ENCODE measurements around the gene ZNF22. TPM values are rescaled to one million over a fixed set of nuclear protein-coding genes. Genes with fewer than 3 reads are reported as not detected.

Gene ZNF22
- polyA plus RNA-seq (2013, experiment 1 of 4) = 64.6 TPM
- 68.9 TPM for polyA plus RNA-seq (2013, experiment 2 of 4)
- 62.8 TPM for polyA plus RNA-seq (2013, experiment 3 of 4)
- 68.1 TPM for polyA plus RNA-seq (2013, experiment 4 of 4)

- 2% methylated on average over 79 of the region's 79 CpGs for WGBS, 2 experiments
- peak within 1 kb of the TSS; percentile 78 for H3K27ac ChIP-seq (ENCODE audit: insufficient read depth, low read depth, low read length, poor library complexity, severe bottlenecking)
Observed at GRCh38 chr10:45000752-45001380, at the start of gene ZNF22. Gene ZNF22 (plus strand): TSS chr10:45000923. CDS start chr10:45003369, 2,446 bp downstream.

DNA sequence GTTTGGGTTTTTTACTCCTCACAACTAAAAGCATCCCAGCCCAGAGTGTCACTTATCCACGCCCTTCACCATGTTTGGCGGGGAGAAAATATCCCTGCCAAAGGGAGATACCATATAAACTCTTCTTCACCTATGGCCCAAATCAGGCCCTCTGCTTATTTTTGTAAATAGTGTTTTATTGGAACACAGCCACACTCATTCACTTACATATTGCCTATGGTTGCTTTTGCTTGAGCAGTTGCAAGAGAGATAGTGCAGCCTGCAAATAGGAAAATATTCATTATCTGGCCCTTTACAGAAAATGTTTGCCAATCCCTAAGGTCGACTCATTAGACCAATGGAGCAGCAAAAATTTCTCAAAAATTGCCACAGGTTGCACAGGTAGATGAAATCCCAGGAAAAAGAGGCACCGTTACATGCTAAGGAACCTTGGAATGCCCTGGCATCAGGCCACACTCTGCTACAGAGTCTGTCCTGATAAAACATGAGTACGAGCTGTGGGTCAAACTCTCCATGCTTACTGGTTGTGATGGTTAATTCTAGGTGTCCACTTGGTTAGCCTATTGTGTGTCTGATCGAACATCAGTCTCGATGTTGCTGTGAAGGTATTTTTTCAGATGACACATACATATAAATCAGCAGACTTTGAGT is 49.0 kb upstream of the ZNF22 start:
- no peak overlapping the region for H3K4me3 ChIP-seq (ENCODE audit: insufficient read depth, low read depth, low read length)
- H3K36me3 ChIP-seq (ENCODE audit: control insufficient read depth, insufficient read depth, low read length) = no peaks in the 10 kb centered on the region
- H3K9me3 ChIP-seq (ENCODE audit: control insufficient read depth, low read length) = no peaks in the 10 kb centered on the region
- H3K27ac ChIP-seq (ENCODE audit: insufficient read depth, low read depth, low read length, poor library complexity, severe bottlenecking) = no peak overlapping the region
- no peaks in the 10 kb centered on the region for H3K27me3 ChIP-seq (ENCODE audit: control insufficient read depth, insufficient read depth, low read length, poor library complexity, severe bottlenecking)
- peaks cover 15% of the 10 kb centered on the region for H3K4me1 ChIP-seq (ENCODE audit: control insufficient read depth, insufficient read depth, low read length)
- WGBS, 2 experiments = 94 to 95% methylated on average over 5 to 7 of the region's 7 CpGs

More at GRCh38 chr10:45000752-45001380, at the start of gene ZNF22:
- no peaks in the 10 kb centered on the region for H3K9me3 ChIP-seq (ENCODE audit: control insufficient read depth, low read length)
- peaks cover 18% of the 10 kb centered on the region for H3K36me3 ChIP-seq (ENCODE audit: control insufficient read depth, insufficient read depth, low read length)
- no peaks in the 10 kb centered on the region for H3K27me3 ChIP-seq (ENCODE audit: control insufficient read depth, insufficient read depth, low read length, poor library complexity, severe bottlenecking)
- H3K4me3 ChIP-seq (ENCODE audit: insufficient read depth, low read depth, low read length) = peak within 1 kb of the TSS; percentile 64
- H3K4me1 ChIP-seq (ENCODE audit: control insufficient read depth, insufficient read depth, low read length) = peaks cover 4% of the 10 kb centered on the region

GRCh38 chr10:44952779-44953231 is 47.9 kb upstream of the ZNF22 start:
- WGBS, 2 experiments = 67 to 76% methylated on average over 2 of the region's 2 CpGs
- peak overlapping the region; percentile 36 for H3K27ac ChIP-seq (ENCODE audit: insufficient read depth, low read depth, low read length, poor library complexity, severe bottlenecking)
- H3K36me3 ChIP-seq (ENCODE audit: control insufficient read depth, insufficient read depth, low read length) = no peaks in the 10 kb centered on the region
- no peaks in the 10 kb centered on the region for H3K27me3 ChIP-seq (ENCODE audit: control insufficient read depth, insufficient read depth, low read length, poor library complexity, severe bottlenecking)
- no peak overlapping the region for H3K4me3 ChIP-seq (ENCODE audit: insufficient read depth, low read depth, low read length)
- H3K9me3 ChIP-seq (ENCODE audit: control insufficient read depth, low read length) = no peaks in the 10 kb centered on the region
- H3K4me1 ChIP-seq (ENCODE audit: control insufficient read depth, insufficient read depth, low read length) = peaks cover 9% of the 10 kb centered on the region

DNA sequence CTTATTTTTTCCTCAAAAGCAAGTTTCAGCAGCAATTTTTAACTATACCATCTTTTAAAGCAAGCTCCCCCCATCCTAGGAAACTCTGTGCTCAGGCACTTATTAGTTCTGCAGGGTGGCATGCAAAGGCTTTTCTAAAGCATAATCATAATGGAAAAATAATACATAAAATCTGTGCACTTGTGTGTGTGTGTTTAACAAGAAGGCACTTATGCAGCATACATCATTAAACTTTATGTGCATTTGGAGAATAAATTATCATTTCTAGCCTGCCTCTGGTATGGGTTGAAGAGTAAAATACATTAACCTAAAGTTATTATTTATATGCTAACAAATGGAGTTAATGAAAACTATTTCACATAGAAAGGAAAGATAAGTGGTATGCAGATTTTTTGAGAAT is 46.7 kb upstream of the ZNF22 start:
- no peak overlapping the region for H3K27ac ChIP-seq (ENCODE audit: insufficient read depth, low read depth, low read length, poor library complexity, severe bottlenecking)
- H3K4me1 ChIP-seq (ENCODE audit: control insufficient read depth, insufficient read depth, low read length) = peaks cover 9% of the 10 kb centered on the region
- H3K4me3 ChIP-seq (ENCODE audit: insufficient read depth, low read depth, low read length) = no peak overlapping the region
- no peaks in the 10 kb centered on the region for H3K27me3 ChIP-seq (ENCODE audit: control insufficient read depth, insufficient read depth, low read length, poor library complexity, severe bottlenecking)
- H3K36me3 ChIP-seq (ENCODE audit: control insufficient read depth, insufficient read depth, low read length) = no peaks in the 10 kb centered on the region
- H3K9me3 ChIP-seq (ENCODE audit: control insufficient read depth, low read length) = no peaks in the 10 kb centered on the region

GRCh38 chr10:44954962-44955361 is 45.8 kb upstream of the ZNF22 start:
- Histone ChIP-seq H3K4me1 (ENCODE audit: control insufficient read depth, insufficient read depth, low read length) (peaks cover 12% of the 10 kb centered on the region), H3K4me3 (ENCODE audit: insufficient read depth, low read depth, low read length) (no peak overlapping the region), H3K36me3 (ENCODE audit: control insufficient read depth, insufficient read depth, low read length) (no peaks in the 10 kb centered on the region), H3K9me3 (ENCODE audit: control insufficient read depth, low read length) (no peaks in the 10 kb centered on the region), H3K27me3 (ENCODE audit: control insufficient read depth, insufficient read depth, low read length, poor library complexity, severe bottlenecking) (peaks cover 2% of the 10 kb centered on the region), H3K27ac (ENCODE audit: insufficient read depth, low read depth, low read length, poor library complexity, severe bottlenecking) (no peak overlapping the region)

DNA sequence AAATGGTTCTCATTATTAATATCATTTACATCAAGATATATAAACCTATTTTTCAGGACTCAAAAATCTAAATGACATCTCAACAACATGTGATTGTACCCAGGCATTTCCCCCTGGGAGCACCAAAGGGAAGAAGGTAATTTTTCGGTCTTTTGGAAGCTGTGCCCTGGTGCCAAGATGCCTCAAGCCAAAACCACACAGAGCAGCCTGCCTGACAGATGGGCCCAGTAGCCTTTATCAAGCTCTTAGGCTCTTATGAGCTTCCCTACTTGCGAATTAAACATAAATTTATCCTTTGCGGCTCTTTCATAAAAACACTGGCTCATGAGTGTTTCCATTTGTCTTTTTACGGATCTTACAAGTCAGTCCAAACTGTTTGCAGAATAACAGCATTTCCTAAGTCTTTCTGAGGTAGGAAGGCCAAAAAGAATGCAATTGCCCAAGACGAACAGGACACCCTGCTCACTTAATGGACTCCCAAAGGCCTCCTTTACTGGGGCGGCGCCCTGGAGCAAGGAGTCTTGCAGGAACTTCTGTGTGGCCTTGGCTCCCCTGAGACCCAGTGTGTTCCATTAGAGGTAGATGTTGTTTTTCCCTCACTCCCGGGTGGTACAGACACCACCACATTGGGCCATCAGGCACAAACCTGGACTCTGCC is 45.2 kb upstream of the ZNF22 start:
- 93 to 94% methylated on average over 8 of the region's 8 CpGs for WGBS, 2 experiments
- H3K36me3 ChIP-seq (ENCODE audit: control insufficient read depth, insufficient read depth, low read length) = no peaks in the 10 kb centered on the region
- H3K9me3 ChIP-seq (ENCODE audit: control insufficient read depth, low read length) = no peaks in the 10 kb centered on the region
- H3K4me3 ChIP-seq (ENCODE audit: insufficient read depth, low read depth, low read length) = no peak overlapping the region
- peaks cover 17% of the 10 kb centered on the region for H3K4me1 ChIP-seq (ENCODE audit: control insufficient read depth, insufficient read depth, low read length)
- H3K27ac ChIP-seq (ENCODE audit: insufficient read depth, low read depth, low read length, poor library complexity, severe bottlenecking) = no peak overlapping the region
- peaks cover 8% of the 10 kb centered on the region for H3K27me3 ChIP-seq (ENCODE audit: control insufficient read depth, insufficient read depth, low read length, poor library complexity, severe bottlenecking)

GRCh38 chr10:44956226-44956625 is 44.5 kb upstream of the ZNF22 start:
- Histone ChIP-seq H3K27ac (ENCODE audit: insufficient read depth, low read depth, low read length, poor library complexity, severe bottlenecking) (no peak overlapping the region), H3K36me3 (ENCODE audit: control insufficient read depth, insufficient read depth, low read length) (no peaks in the 10 kb centered on the region), H3K27me3 (ENCODE audit: control insufficient read depth, insufficient read depth, low read length, poor library complexity, severe bottlenecking) (peaks cover 9% of the 10 kb centered on the region), H3K9me3 (ENCODE audit: control insufficient read depth, low read length) (no peaks in the 10 kb centered on the region), H3K4me1 (ENCODE audit: control insufficient read depth, insufficient read depth, low read length) (peaks cover 24% of the 10 kb centered on the region), H3K4me3 (ENCODE audit: insufficient read depth, low read depth, low read length) (no peak overlapping the region)
- WGBS, 2 experiments = 91 to 95% methylated on average over 4 of the region's 4 CpGs

DNA sequence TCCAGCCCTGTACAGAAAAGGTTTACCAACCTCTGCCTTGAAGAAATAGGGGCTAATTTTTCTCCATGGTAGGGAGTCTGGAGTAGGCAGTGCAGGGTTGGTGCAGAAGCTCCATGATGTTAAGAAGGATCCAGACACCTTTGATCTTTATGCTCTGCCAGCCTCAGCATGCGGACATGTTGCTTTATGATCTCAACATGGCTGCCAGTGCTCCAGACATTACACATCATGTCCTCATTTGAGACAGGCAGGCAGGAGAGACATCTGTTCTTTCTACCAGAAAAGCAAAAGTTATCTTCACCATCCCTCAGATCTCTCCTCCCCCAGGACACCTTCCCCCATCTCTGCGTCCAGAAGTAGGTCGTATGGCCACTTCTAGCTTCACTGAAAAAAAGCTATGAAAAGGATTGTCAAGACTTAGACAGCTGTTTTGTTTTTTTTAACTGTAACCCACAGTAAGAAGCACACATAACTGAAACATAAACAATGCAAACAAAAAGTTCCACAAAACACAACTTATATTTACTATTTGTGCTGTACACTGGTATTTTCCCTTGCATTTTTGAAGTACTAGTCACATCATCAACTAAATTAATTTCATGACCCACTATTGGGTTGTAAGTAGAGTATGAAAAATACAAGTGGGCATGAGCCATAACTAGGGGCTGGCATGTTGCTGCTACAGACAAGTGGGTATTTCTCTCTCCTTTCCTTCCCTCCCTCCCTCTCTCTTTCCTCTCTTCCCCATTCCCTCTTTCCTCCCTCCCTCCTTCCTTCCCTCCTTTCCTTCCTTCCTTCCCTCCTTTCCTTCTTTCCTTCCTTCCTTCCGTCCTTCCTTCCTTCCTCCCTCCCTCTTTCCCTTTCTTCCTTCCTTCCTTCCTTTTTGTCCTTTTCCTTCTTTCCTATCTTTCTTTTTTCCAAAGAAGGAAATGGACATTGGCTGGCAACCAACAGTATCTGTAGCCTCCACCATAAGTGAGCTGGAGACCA is 43.7 kb upstream of the ZNF22 start:
- H3K4me1 ChIP-seq (ENCODE audit: control insufficient read depth, insufficient read depth, low read length) = peaks cover 28% of the 10 kb centered on the region
- peaks cover 9% of the 10 kb centered on the region for H3K27me3 ChIP-seq (ENCODE audit: control insufficient read depth, insufficient read depth, low read length, poor library complexity, severe bottlenecking)
- H3K9me3 ChIP-seq (ENCODE audit: control insufficient read depth, low read length) = no peaks in the 10 kb centered on the region
- no peak overlapping the region for H3K27ac ChIP-seq (ENCODE audit: insufficient read depth, low read depth, low read length, poor library complexity, severe bottlenecking)
- no peaks in the 10 kb centered on the region for H3K36me3 ChIP-seq (ENCODE audit: control insufficient read depth, insufficient read depth, low read length)
- WGBS, 2 experiments = 94 to 97% methylated on average over 4 of the region's 4 CpGs
- H3K4me3 ChIP-seq (ENCODE audit: insufficient read depth, low read depth, low read length) = no peak overlapping the region

DNA sequence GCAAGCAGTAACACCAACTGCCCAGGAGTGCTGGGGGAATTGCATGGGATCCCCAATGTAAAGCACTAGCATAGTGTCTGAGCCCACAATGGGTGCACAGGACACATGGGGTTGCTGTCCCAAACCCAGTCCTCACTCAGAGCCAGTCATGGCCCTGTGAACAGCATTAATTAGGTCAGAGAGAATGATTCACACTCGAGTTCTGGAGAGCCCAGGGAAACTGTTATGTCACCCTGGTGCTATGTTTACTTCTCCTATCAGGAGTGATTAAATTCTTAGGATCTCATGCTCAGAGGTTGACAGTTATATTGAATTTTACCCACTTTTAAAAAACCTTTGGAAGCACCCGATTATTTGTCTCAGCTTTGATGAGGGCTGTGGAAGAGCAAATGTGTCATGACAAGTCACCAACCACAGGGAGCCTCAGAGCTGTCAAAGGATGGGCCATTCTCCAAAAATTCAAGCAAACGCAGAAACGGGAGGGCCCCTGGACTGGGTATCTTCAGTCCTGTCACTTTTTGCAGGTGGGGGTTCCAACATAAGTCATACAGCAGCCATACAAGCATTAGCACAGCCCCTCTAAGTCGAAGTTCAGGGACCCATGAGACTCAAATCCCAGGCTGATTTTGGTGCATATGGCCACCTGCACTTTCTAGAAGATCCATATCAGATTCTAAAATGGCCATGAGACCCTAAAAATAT is 42.4 kb upstream of the ZNF22 start:
- H3K27me3 ChIP-seq (ENCODE audit: control insufficient read depth, insufficient read depth, low read length, poor library complexity, severe bottlenecking) = peaks cover 9% of the 10 kb centered on the region
- WGBS, 2 experiments = 69 to 74% methylated on average over 5 of the region's 5 CpGs
- peak overlapping the region; percentile 80 for H3K4me3 ChIP-seq (ENCODE audit: insufficient read depth, low read depth, low read length)
- H3K4me1 ChIP-seq (ENCODE audit: control insufficient read depth, insufficient read depth, low read length) = peaks cover 27% of the 10 kb centered on the region
- H3K9me3 ChIP-seq (ENCODE audit: control insufficient read depth, low read length) = no peaks in the 10 kb centered on the region
- H3K27ac ChIP-seq (ENCODE audit: insufficient read depth, low read depth, low read length, poor library complexity, severe bottlenecking) = no peak overlapping the region
- no peaks in the 10 kb centered on the region for H3K36me3 ChIP-seq (ENCODE audit: control insufficient read depth, insufficient read depth, low read length)

All from ectodermal cell (in vitro differentiated cells).